ENCODE measurements around the gene GPR55.
"Not testable (repeated sequence)": the region's sequence is repeated elsewhere in the genome, so short reads cannot be mapped to it uniquely, and the experiment has no call there.

GPR55 gene

GRCh38 chr2:230924470-230925341, at the start of gene GPR55:
Gene GPR55 (minus strand): TSS chr2:230925242. CDS start chr2:230910962, 14,280 bp downstream.
- peak; percentile 41 for DNase-seq (ENCODE audit: low read depth)

GRCh38 chr2:230974096-230974913, 49.3 kb upstream of the GPR55 start:
- DNase-seq (ENCODE audit: low read depth), result peak; percentile 45

- no peak for DNase-seq (ENCODE audit: low read depth)
Observed at GRCh38 chr2:230972046-230972445, 47.0 kb upstream of the GPR55 start.

GRCh38 chr2:230969659-230970015, 44.6 kb upstream of the GPR55 start:
- DNase-seq (ENCODE audit: low read depth), result no peak

- DNase-seq (ENCODE audit: low read depth), result no peak
Observed at GRCh38 chr2:230968921-230969658, 44.0 kb upstream of the GPR55 start.

GRCh38 chr2:230968314-230968713, 43.3 kb upstream of the GPR55 start:
- not testable (repeated sequence) for DNase-seq (ENCODE audit: low read depth)

GRCh38 chr2:230967113-230967512, 42.1 kb upstream of the GPR55 start:
- no peak for DNase-seq (ENCODE audit: low read depth)

- no peak for DNase-seq (ENCODE audit: low read depth)
Observed at GRCh38 chr2:230964136-230964730, 39.2 kb upstream of the GPR55 start.

- no peak for DNase-seq (ENCODE audit: low read depth)
Observed at GRCh38 chr2:230961091-230961491, 36.0 kb upstream of the GPR55 start.

GRCh38 chr2:230960026-230960425, 35.0 kb upstream of the GPR55 start:
- DNase-seq (ENCODE audit: low read depth), result no peak

- DNase-seq (ENCODE audit: low read depth), result no peak
Observed at GRCh38 chr2:230958820-230959756, 34.0 kb upstream of the GPR55 start.

GRCh38 chr2:230957756-230958391, 32.8 kb upstream of the GPR55 start:
- no peak for DNase-seq (ENCODE audit: low read depth)

- no peak for DNase-seq (ENCODE audit: low read depth)
Observed at GRCh38 chr2:230956827-230957755, 32.0 kb upstream of the GPR55 start.

GRCh38 chr2:230955163-230955737, 30.2 kb upstream of the GPR55 start:
- DNase-seq (ENCODE audit: low read depth), result no peak

GRCh38 chr2:230954746-230955145, 29.7 kb upstream of the GPR55 start:
- DNase-seq (ENCODE audit: low read depth), result no peak

- no peak for DNase-seq (ENCODE audit: low read depth)
Observed at GRCh38 chr2:230953845-230954244, 28.8 kb upstream of the GPR55 start.

GRCh38 chr2:230952226-230952956, 27.3 kb upstream of the GPR55 start:
- DNase-seq (ENCODE audit: low read depth), result no peak

GRCh38 chr2:230951396-230951795, 26.4 kb upstream of the GPR55 start:
- no peak for DNase-seq (ENCODE audit: low read depth)
